H1 (cell line): Measurements from ENCODE around the gene IRF7. TPM values are rescaled to one million over a fixed set of nuclear protein-coding genes. Genes with fewer than 3 reads are reported as not detected.

Experiments
- CTCF ChIA-PET: fragments of 300-600 bp; sonication (Branson Sonifier 250); formaldehyde crosslinking; loops from one replicate; lab custom pipeline; 2021; ENCODE audit not compliant: partially characterized antibody; lab: Charles Lee
- POLR2A ChIA-PET: fragments of 300-600 bp; sonication (Branson Sonifier 250); formaldehyde crosslinking; loops from one replicate; lab custom pipeline; 2021; ENCODE audit warnings: inconsistent platforms; ENCODE audit not compliant: partially characterized antibody; lab: Charles Lee
- DNase-seq, 2 experiments: peaks; one replicate each; pipeline versions ENCODE4 v3.0.0 to v3.0.0-alpha.2; 2010 to 2022; ENCODE audit warnings: low spot score in 2 of 2, low read depth in 1 of 2, mixed read lengths in 1 of 2
- FAIRE-seq: peaks from 2 replicates; lab custom pipeline; 2011; peaks lifted over from hg19 to GRCh38; lab: Jason Lieb, UNC
- H2AFZ ChIP-seq: 2 replicates; pipeline ENCODE4 v1.8.1; 2012; ENCODE audit warnings: low read length, inconsistent platforms
- H2AK5ac ChIP-seq: 2 replicates; pipeline ENCODE4 v1.6.1; 2013; ENCODE audit warnings: low read depth, low read length
- H2BK120ac ChIP-seq: replicated peaks from 2 replicates; pipeline ENCODE3; 2013; ENCODE audit warnings: low read depth, low read length, inconsistent platforms
- H2BK12ac ChIP-seq: 2 replicates; pipeline ENCODE4 v1.6.1; 2013; ENCODE audit warnings: low read depth, low read length
- H2BK15ac ChIP-seq: 2 replicates; pipeline ENCODE4 v1.6.1; 2013; ENCODE audit warnings: low read length
- H2BK20ac ChIP-seq: 2 replicates; pipeline ENCODE4 v1.6.1; 2013; ENCODE audit warnings: low read length
- H2BK5ac ChIP-seq: 2 replicates; pipeline ENCODE4 v1.6.1; 2013; ENCODE audit warnings: low read depth, low read length
- H3K14ac ChIP-seq: 2 replicates; pipeline ENCODE4 v1.6.1; 2013; ENCODE audit warnings: inconsistent platforms; ENCODE audit not compliant: insufficient read length
- H3K18ac ChIP-seq: 2 replicates; pipeline ENCODE4 v1.6.1; 2013; ENCODE audit warnings: low read length; ENCODE audit errors: extremely low read depth
- H3K23ac ChIP-seq: 2 replicates; pipeline ENCODE4 v1.6.1; 2013; ENCODE audit warnings: inconsistent platforms; ENCODE audit not compliant: insufficient read length
- H3K23me2 ChIP-seq: 2 replicates; pipeline ENCODE4 v1.6.1; 2013; ENCODE audit warnings: low read depth, low read length
- H3K27ac ChIP-seq: 2 replicates; pipeline ENCODE4 v1.6.1; 2011; ENCODE audit warnings: low read depth, low read length, inconsistent platforms
- H3K27me3 ChIP-seq, 4 experiments: replicated peaks in 1 of 4; 1 replicate in 1 of 4; 2 replicates in 3 of 4; pipeline versions ENCODE4 v1.6.1 to v1.8.1; 2011 to 2013; ENCODE audit warnings: low read length in 3 of 4, mild to moderate bottlenecking in 3 of 4, inconsistent platforms in 2 of 4, mixed read lengths in 2 of 4, moderate library complexity in 1 of 4; ENCODE audit not compliant: control insufficient read depth in 3 of 4, insufficient read depth in 3 of 4; ENCODE audit errors: extremely low read depth in 1 of 4
- H3K36me3 ChIP-seq, 4 experiments: 2 replicates each; pipeline versions ENCODE4 v1.6.1 to v1.8.1; 2011 to 2013; ENCODE audit warnings: mild to moderate bottlenecking in 4 of 4, low read length in 3 of 4, moderate library complexity in 2 of 4, control low read depth in 1 of 4, inconsistent platforms in 1 of 4; ENCODE audit not compliant: insufficient read depth in 4 of 4, control insufficient read depth in 2 of 4
- H3K4ac ChIP-seq: replicated peaks from 2 replicates; pipeline ENCODE3; 2013; ENCODE audit warnings: low read length, low read depth, mixed read lengths, inconsistent platforms; ENCODE audit not compliant: insufficient read length
- H3K4me1 ChIP-seq, 4 experiments: replicated peaks in 1 of 4; 1 replicate in 1 of 4; 2 replicates in 3 of 4; pipeline versions ENCODE4 v1.6.1 to v1.8.1; 2011 to 2013; ENCODE audit warnings: low read length in 3 of 4, inconsistent platforms in 2 of 4, mixed read lengths in 1 of 4; ENCODE audit not compliant: insufficient read depth in 4 of 4, control insufficient read depth in 3 of 4
- H3K4me2 ChIP-seq, 2 experiments: 2 replicates each; pipeline versions ENCODE4 v1.6.1 to v1.8.1; 2011 to 2013; ENCODE audit warnings: low read depth in 2 of 2, low read length in 2 of 2, control low read depth in 1 of 2, inconsistent platforms in 1 of 2, mild to moderate bottlenecking in 1 of 2; ENCODE audit not compliant: insufficient read depth in 1 of 2
- H3K4me3 ChIP-seq, 4 experiments: fragments of 200-600, 300-600 bp in 1 of 4; sonication (generic), shearing (Covaris generic), sonication (Bioruptor Twin) in 1 of 4; 2 replicates each; pipeline versions ENCODE4 v1.5.1 to v1.8.1; 2011 to 2016; ENCODE audit warnings: low read length in 4 of 4, low read depth in 3 of 4, control low read depth in 2 of 4, inconsistent platforms in 2 of 4, mild to moderate bottlenecking in 2 of 4, mixed read lengths in 1 of 4, moderate library complexity in 1 of 4; ENCODE audit not compliant: insufficient read depth in 2 of 4; ENCODE audit errors: extremely low read depth in 1 of 4
- H3K56ac ChIP-seq: replicated peaks from 2 replicates; pipeline ENCODE3; 2013; ENCODE audit warnings: low read depth, mild to moderate bottlenecking, mixed read lengths, low read length, inconsistent platforms; ENCODE audit not compliant: insufficient read length
- H3K79me1 ChIP-seq: 2 replicates; pipeline ENCODE4 v1.6.1; 2013; ENCODE audit warnings: low read depth, low read length, control low read depth
- H3K79me2 ChIP-seq, 2 experiments: 2 replicates each; pipeline versions ENCODE4 v1.6.1 to v1.8.1; 2012 to 2013; ENCODE audit warnings: low read length in 2 of 2, mild to moderate bottlenecking in 2 of 2, inconsistent platforms in 1 of 2; ENCODE audit not compliant: insufficient read depth in 2 of 2, control insufficient read depth in 1 of 2
- H3K9ac ChIP-seq, 4 experiments: replicated peaks in 1 of 4; 1 replicate in 1 of 4; 2 replicates in 3 of 4; pipeline versions ENCODE4 v1.6.1 to v1.8.1; 2011 to 2013; ENCODE audit warnings: low read depth in 3 of 4, low read length in 3 of 4, control low read depth in 2 of 4, mild to moderate bottlenecking in 2 of 4, moderate library complexity in 2 of 4, inconsistent platforms in 1 of 4; ENCODE audit errors: extremely low read depth in 1 of 4
- H3K9me3 ChIP-seq, 2 experiments: 2 replicates each; pipeline versions ENCODE4 v1.6.1 to v1.8.1; 2012 to 2013; ENCODE audit warnings: mild to moderate bottlenecking in 2 of 2, moderate library complexity in 2 of 2, control low read depth in 1 of 2, inconsistent platforms in 1 of 2, low read depth in 1 of 2, low read length in 1 of 2, mixed read lengths in 1 of 2; ENCODE audit not compliant: insufficient read depth in 2 of 2
- H4K20me1 ChIP-seq, 2 experiments: replicated peaks in 1 of 2; 2 replicates each; pipeline versions ENCODE3 to v1.8.1; 2011 to 2013; ENCODE audit warnings: inconsistent platforms in 2 of 2, low read length in 2 of 2, mild to moderate bottlenecking in 1 of 2; ENCODE audit not compliant: insufficient read depth in 2 of 2, control insufficient read depth in 1 of 2
- H4K5ac ChIP-seq: 2 replicates; pipeline ENCODE4 v1.6.1; 2013; ENCODE audit warnings: low read length, low read depth, mixed read lengths, inconsistent platforms; ENCODE audit not compliant: insufficient read length
- H4K8ac ChIP-seq: 2 replicates; pipeline ENCODE4 v1.8.0; 2013; ENCODE audit warnings: mild to moderate bottlenecking, moderate library complexity, low read length, inconsistent platforms; ENCODE audit not compliant: insufficient read depth; ENCODE audit errors: extremely low read depth
- H4K91ac ChIP-seq: replicated peaks from 2 replicates; pipeline ENCODE3; 2013; ENCODE audit warnings: low read length, mixed read lengths, inconsistent platforms; ENCODE audit not compliant: insufficient read length
- CTBP2 ChIP-seq: IDR thresholded peaks from 2 replicates; pipeline ENCODE4 v1.7.0; 2011; ENCODE audit warnings: borderline replicate concordance, mild to moderate bottlenecking, moderate library complexity, mixed read lengths, low read length; ENCODE audit not compliant: insufficient read depth, insufficient read length
- GABPA ChIP-seq: IDR thresholded peaks from 2 replicates; pipeline ENCODE4 v1.6.1; 2011; ENCODE audit warnings: mild to moderate bottlenecking, low read length, moderate library complexity, borderline replicate concordance; ENCODE audit not compliant: insufficient read depth
- SIX5 ChIP-seq: IDR thresholded peaks from 2 replicates; pipeline ENCODE4 v1.6.1; 2011; ENCODE audit warnings: mild to moderate bottlenecking, low read depth, low read length
- WGBS, 2 experiments: shearing (Covaris generic) in 1 of 2; methylation state at CpG; one replicate each; pipeline versions ENCODE4 v1.1.6 to v1.1.7; 2013 to 2015; ENCODE audit warnings: low lambda C conversion rate in 2 of 2, mixed read lengths in 2 of 2, inconsistent platforms in 1 of 2, low coverage in 1 of 2, missing lambda C conversion rate in 1 of 2; ENCODE audit not compliant: insufficient replicate concordance in 2 of 2, insufficient coverage in 1 of 2, insufficient read length in 1 of 2; ENCODE audit errors: extremely low coverage in 1 of 2, missing lambda C conversion rate in 1 of 2; 5-methylcytosine and 5-hydroxymethylcytosine counted together
- polyA plus RNA-seq, 7 experiments: library from polyadenylated mRNA; depleted of rRNA in 3 of 7; stranded (reverse) in 5 of 7; unstranded in 2 of 7; fragments of >200 nt in 5 of 7; fragments of 200-250 nt in 2 of 7; gene quantifications; 1 replicate in 5 of 7; 2 replicates in 1 of 7; 4 replicates in 1 of 7; pipeline versions ENCODE4 v1.2.1 to v1.2.3, GENCODE V29; 2011 to 2013; ENCODE audit warnings: missing spikeins in 2 of 7, mixed read lengths in 2 of 7
- total RNA-seq: library from RNA; stranded (reverse); fragmentation: NEBNext Ultra II Directional; extraction: Animal tissue kit (Norgen Biotek cat#: 25700); gene quantifications from 2 replicates; pipeline ENCODE4 v1.2.1, GENCODE V29; 2021

The IRF7 gene
- total and polyA plus RNA-seq, 2 of the 8 experiments (the other 6 are each of a cell fraction or from before 2014, with no cell fraction given) = 9.1 to 9.6 TPM

- no peak overlapping the region for H3K18ac ChIP-seq
- H2BK20ac ChIP-seq = no peak overlapping the region
- no peak for FAIRE-seq
- WGBS, 2 experiments = 91% methylated on average over 8 of the region's 8 CpGs; no CpG with 5 or more reads in 1 of the 2 experiments
- no peak overlapping the region for H3K4me3 ChIP-seq
- H2BK12ac ChIP-seq = no peak overlapping the region
- H4K8ac ChIP-seq = no peak overlapping the region; the same call in 1 of the 2 replicates
- H3K27ac ChIP-seq = no peak overlapping the region
- no peaks in the 10 kb centered on the region for H3K23me2 ChIP-seq
- H3K14ac ChIP-seq = no peak overlapping the region
- no peak overlapping the region for H2BK5ac ChIP-seq
- no peak overlapping the region for H4K5ac ChIP-seq
- H2BK15ac ChIP-seq = no peak overlapping the region
- TF ChIP-seq GABPA = no peak
- TF ChIP-seq CTBP2 = no peak
- TF ChIP-seq SIX5 = no peak
- H3K36me3 ChIP-seq = peaks cover 28 to 53% (median 44%) of the 10 kb centered on the region in 4 experiments; a peak in 7 of 8 replicates
- H3K27me3 ChIP-seq = no peaks in the 10 kb centered on the region
- no peak overlapping the region for H3K4me2 ChIP-seq
- no peak overlapping the region for H3K23ac ChIP-seq
- ChIA-PET CTCF (interaction anchor here (0.6 kb wide), 1 partner anchor 137 kb away, joined by 5 read pairs; no protein-coding TSS in a partner anchor), POLR2A (interaction anchor here (0.6 to 2.2 kb wide), 2 partner anchors 10 to 16 kb away, joined by 3 to 9 read pairs; no protein-coding TSS in a partner anchor)
- H2BK120ac ChIP-seq = no peak overlapping the region
- H3K79me1 ChIP-seq = peaks cover 8% of the 10 kb centered on the region; the same call in 1 of the 2 replicates
- no peak overlapping the region for H2AK5ac ChIP-seq
- no peaks in the 10 kb centered on the region for H3K9me3 ChIP-seq
- H4K20me1 ChIP-seq = peaks cover 19 to 23% of the 10 kb centered on the region in 2 experiments
- H4K91ac ChIP-seq = no peak overlapping the region
- no peak overlapping the region for H3K9ac ChIP-seq
- H3K4me1 ChIP-seq = no peaks in the 10 kb centered on the region
- no peak overlapping the region for H2AFZ ChIP-seq
- peaks cover 0 to 12% of the 10 kb centered on the region in 2 experiments; a peak in 2 of 4 replicates for H3K79me2 ChIP-seq
- no peak overlapping the region for H3K56ac ChIP-seq
- no peak for DNase-seq
- H3K4ac ChIP-seq = no peak overlapping the region
Observed at GRCh38 chr11:587546-587945, 28.2 kb downstream of the IRF7 start.
